HuH-7.5 (cell line): ENCODE measurements around the gene RNU2-1.
"Not testable (repeated sequence)": the region's sequence is repeated elsewhere in the genome, so short reads cannot be mapped to it uniquely, and the experiment has no call there.

Source experiments
- DNase-seq: peaks from one replicate; pipeline ENCODE4 v3.0.0; 2011; ENCODE audit warnings: low spot score

The RNU2-1 gene

GRCh38 chr17:43233877-43234276, at the start of gene RNU2-1:
Gene RNU2-1, minus strand, starts transcription at chr17:43233977.
- DNase-seq = not testable (repeated sequence)

- DNase-seq = not testable (repeated sequence)
Observed at GRCh38 chr17:43272914-43273313, 39.1 kb upstream of the RNU2-1 start.

- not testable (repeated sequence) for DNase-seq
Observed at GRCh38 chr17:43272483-43272882, 38.7 kb upstream of the RNU2-1 start.

- not testable (repeated sequence) for DNase-seq
Observed at GRCh38 chr17:43270552-43271504, 37.1 kb upstream of the RNU2-1 start.

- DNase-seq = not testable (repeated sequence)
Observed at GRCh38 chr17:43246456-43246855, 12.7 kb upstream of the RNU2-1 start.

- not testable (repeated sequence) for DNase-seq
Observed at GRCh38 chr17:43240596-43241352, 7.0 kb upstream of the RNU2-1 start.

GRCh38 chr17:43239597-43239996, 5.8 kb upstream of the RNU2-1 start:
- not testable (repeated sequence) for DNase-seq

- not testable (repeated sequence) for DNase-seq
Observed at GRCh38 chr17:43233263-43233662, 514 bp downstream of the RNU2-1 start.

GRCh38 chr17:43232021-43232699, 1.6 kb downstream of the RNU2-1 start:
- not testable (repeated sequence) for DNase-seq

- DNase-seq = not testable (repeated sequence)
Observed at GRCh38 chr17:43231205-43232020, 2.4 kb downstream of the RNU2-1 start.

- not testable (repeated sequence) for DNase-seq
Observed at GRCh38 chr17:43228020-43228782, 5.6 kb downstream of the RNU2-1 start, which contains the start of gene CCDC200. Gene CCDC200, minus strand, starts transcription at chr17:43228623. Its CDS starts 69 bp downstream, at chr17:43228554.

- DNase-seq = no peak
Observed at GRCh38 chr17:43226393-43226792, 7.4 kb downstream of the RNU2-1 start.

- no peak for DNase-seq
Observed at GRCh38 chr17:43224146-43224705, 9.6 kb downstream of the RNU2-1 start.

GRCh38 chr17:43220511-43221125, 13.2 kb downstream of the RNU2-1 start:
- no peak for DNase-seq

GRCh38 chr17:43219746-43220380, 13.9 kb downstream of the RNU2-1 start:
- DNase-seq = no peak

- DNase-seq = no peak
Observed at GRCh38 chr17:43219001-43219400, 14.8 kb downstream of the RNU2-1 start.

- DNase-seq = no peak
Observed at GRCh38 chr17:43217614-43218087, 16.1 kb downstream of the RNU2-1 start.

- DNase-seq = no peak
Observed at GRCh38 chr17:43216762-43217613, 16.8 kb downstream of the RNU2-1 start.
